H9 (cell line): Measurements from ENCODE around the gene SYCN. TPM values are rescaled to one million over a fixed set of nuclear protein-coding genes. Genes with fewer than 3 reads are reported as not detected.
A peak's percentile ranks its signal among the peaks of the same experiment; 100 is the strongest.

Source experiments
- DNase-seq: peaks from one replicate; pipeline ENCODE4 v3.0.0-alpha.2; 2017
- H2AFZ ChIP-seq: one replicate; pipeline ENCODE4 v1.6.1; 2013; ENCODE audit warnings: mild to moderate bottlenecking, low read length, control low read depth, moderate library complexity
- H2AK5ac ChIP-seq: 2 replicates; pipeline ENCODE4 v1.6.1; 2013; ENCODE audit warnings: low read length, control low read depth, mixed read lengths; ENCODE audit not compliant: insufficient read length
- H2BK120ac ChIP-seq: one replicate; pipeline ENCODE4 v1.6.1; 2013; ENCODE audit warnings: low read depth, mild to moderate bottlenecking, low read length, control low read depth, inconsistent platforms; ENCODE audit not compliant: poor library complexity, severe bottlenecking
- H2BK12ac ChIP-seq: 2 replicates; pipeline ENCODE4 v1.6.1; 2013; ENCODE audit warnings: low read length, control low read depth, mixed read lengths, low read depth; ENCODE audit not compliant: insufficient read length
- H2BK15ac ChIP-seq: 2 replicates; pipeline ENCODE4 v1.6.1; 2013; ENCODE audit warnings: low read depth, low read length, control low read depth
- H2BK20ac ChIP-seq: one replicate; pipeline ENCODE4 v1.6.1; 2013; ENCODE audit warnings: low read depth, mild to moderate bottlenecking, low read length, control low read depth, inconsistent platforms; ENCODE audit not compliant: poor library complexity, severe bottlenecking
- H2BK5ac ChIP-seq: 2 replicates; pipeline ENCODE4 v1.6.1; 2013; ENCODE audit warnings: low read length, control low read depth, mixed read lengths; ENCODE audit not compliant: insufficient read length
- H3K14ac ChIP-seq: 2 replicates; pipeline ENCODE4 v1.6.1; 2013; ENCODE audit warnings: low read length, control low read depth; ENCODE audit not compliant: insufficient read depth
- H3K18ac ChIP-seq: 2 replicates; pipeline ENCODE4 v1.6.1; 2013; ENCODE audit warnings: low read depth, mild to moderate bottlenecking, mixed read lengths, low read length, control low read depth; ENCODE audit not compliant: insufficient read length
- H3K23ac ChIP-seq: 2 replicates; pipeline ENCODE4 v1.6.1; 2013; ENCODE audit warnings: low read length, control low read depth, mixed read lengths, low read depth; ENCODE audit not compliant: insufficient read length
- H3K23me2 ChIP-seq: 2 replicates; pipeline ENCODE4 v1.6.1; 2013; ENCODE audit warnings: low read depth, mild to moderate bottlenecking, mixed read lengths, low read length, control low read depth; ENCODE audit not compliant: insufficient read length, poor library complexity, severe bottlenecking
- H3K27ac ChIP-seq: 2 replicates; pipeline ENCODE4 v1.5.1; 2013; ENCODE audit warnings: low read length, control low read depth, mixed read lengths, low read depth; ENCODE audit not compliant: insufficient read length
- H3K27me3 ChIP-seq: 2 replicates; pipeline ENCODE4 v1.6.1; 2013; ENCODE audit warnings: low read length, control low read depth, inconsistent platforms; ENCODE audit not compliant: insufficient read depth
- H3K4ac ChIP-seq: 2 replicates; pipeline ENCODE4 v1.6.1; 2013; ENCODE audit warnings: low read depth, mild to moderate bottlenecking, control low read depth, inconsistent platforms, low read length, moderate library complexity
- H3K4me1 ChIP-seq: 2 replicates; pipeline ENCODE4 v1.6.1; 2013; ENCODE audit warnings: low read length, control low read depth, inconsistent platforms; ENCODE audit not compliant: insufficient read depth
- H3K4me2 ChIP-seq: 2 replicates; pipeline ENCODE4 v1.6.1; 2013; ENCODE audit warnings: low read length, control low read depth, mixed read lengths; ENCODE audit not compliant: insufficient read length, insufficient read depth
- H3K56ac ChIP-seq: 2 replicates; pipeline ENCODE4 v1.6.1; 2013; ENCODE audit warnings: low read depth, mild to moderate bottlenecking, mixed read lengths, low read length, control low read depth; ENCODE audit not compliant: insufficient read length
- H3K79me1 ChIP-seq: 2 replicates; pipeline ENCODE4 v1.6.1; 2013; ENCODE audit warnings: low read depth, mild to moderate bottlenecking, moderate library complexity, low read length, control low read depth, inconsistent platforms; ENCODE audit not compliant: insufficient read depth, poor library complexity, severe bottlenecking
- H3K79me2 ChIP-seq: 2 replicates; pipeline ENCODE4 v1.6.1; 2013; ENCODE audit warnings: low read length, control low read depth, inconsistent platforms; ENCODE audit not compliant: insufficient read depth
- H3K9ac ChIP-seq: 2 replicates; pipeline ENCODE4 v1.6.1; 2013; ENCODE audit warnings: low read length, control low read depth, mixed read lengths; ENCODE audit not compliant: insufficient read length; ENCODE audit errors: extremely low read depth
- H3K9me3 ChIP-seq: one replicate; pipeline ENCODE4 v1.6.1; 2013; ENCODE audit warnings: low read depth, low read length, inconsistent platforms; ENCODE audit not compliant: control insufficient read depth
- H3T11ph ChIP-seq: one replicate; pipeline ENCODE4 v1.6.1; 2013; ENCODE audit warnings: mild to moderate bottlenecking, low read length, control low read depth, inconsistent platforms
- H4K20me1 ChIP-seq: one replicate; pipeline ENCODE4 v1.6.1; 2013; ENCODE audit not compliant: control insufficient read depth, insufficient read length, insufficient read depth
- H4K5ac ChIP-seq: 2 replicates; pipeline ENCODE4 v1.6.1; 2013; ENCODE audit warnings: low read depth, mild to moderate bottlenecking, mixed read lengths, low read length, control low read depth; ENCODE audit not compliant: insufficient read length
- H4K8ac ChIP-seq: replicated peaks from 2 replicates; pipeline ENCODE4 v1.6.1; 2013; ENCODE audit warnings: low read length, control low read depth, mixed read lengths, low read depth; ENCODE audit not compliant: insufficient read length
- H4K91ac ChIP-seq: 2 replicates; pipeline ENCODE4 v1.6.1; 2013; ENCODE audit warnings: low read depth, mild to moderate bottlenecking, moderate library complexity, mixed read lengths, low read length, control low read depth; ENCODE audit not compliant: insufficient read length
- H3K27ac Mint-ChIP-seq, 3 experiments: 2 replicates in 2 of 3; 3 replicates in 1 of 3; pipeline ENCODE4 v1.8.0; 2020 to 2021; ENCODE audit warnings: mixed read lengths in 3 of 3, mild to moderate bottlenecking in 1 of 3, moderate library complexity in 1 of 3
- H3K27me3 Mint-ChIP-seq: 2 replicates; pipeline ENCODE4 v1.8.0; 2021; ENCODE audit warnings: low read depth, mild to moderate bottlenecking, moderate library complexity, mixed read lengths
- H3K36me3 Mint-ChIP-seq, 3 experiments: 2 replicates in 2 of 3; 3 replicates in 1 of 3; pipeline ENCODE4 v1.8.0; 2020 to 2021; ENCODE audit warnings: low read depth in 3 of 3, mixed read lengths in 3 of 3; ENCODE audit not compliant: insufficient read depth in 1 of 3
- H3K4me1 Mint-ChIP-seq, 2 experiments: 2 replicates each; pipeline ENCODE4 v1.8.0; 2020; ENCODE audit warnings: mixed read lengths in 2 of 2
- H3K4me3 Mint-ChIP-seq, 2 experiments: 2 replicates in 1 of 2; 3 replicates in 1 of 2; pipeline ENCODE4 v1.8.0; 2020 to 2021; ENCODE audit warnings: mild to moderate bottlenecking in 2 of 2, mixed read lengths in 2 of 2, moderate library complexity in 1 of 2
- H3K9me3 Mint-ChIP-seq, 2 experiments: 2 replicates in 1 of 2; 3 replicates in 1 of 2; pipeline ENCODE4 v1.8.0; 2020; ENCODE audit warnings: mild to moderate bottlenecking in 2 of 2, mixed read lengths in 2 of 2, moderate library complexity in 1 of 2
- CTCF ChIP-seq: fragments of 200-600 bp; sonication (generic); conservative IDR thresholded peaks from 3 replicates; pipeline ENCODE4 v1.8.0; 2021; ENCODE audit warnings: antibody characterized with exemption, mild to moderate bottlenecking
- whole genome bisulfite sequencing: extraction: QIAGEN DNeasy Blood & Tissue Kit; methylation state at CpG from one replicate; pipeline ENCODE4 v1.1.7; 2013; ENCODE audit warnings: missing lambda C conversion rate, low lambda C conversion rate, mixed read lengths; ENCODE audit not compliant: insufficient read length; ENCODE audit errors: extremely low coverage; 5-methylcytosine and 5-hydroxymethylcytosine counted together
- total RNA-seq: library from RNA; stranded (reverse); gene quantifications from 2 replicates; pipeline ENCODE4 v1.2.1, GENCODE V29; 2021

Gene SYCN
- total RNA-seq, 1 experiment from 2014 or later = not detected

- Mint-ChIP-seq H3K27me3 (peaks cover 78% of the 10 kb centered on the region), H3K27ac (no peak overlapping the region), H3K36me3 (no peaks in the 10 kb centered on the region), H3K9me3 (no peaks in the 10 kb centered on the region; a peak in 1 of 5 replicates), H3K4me3 (peak overlapping the region; percentile 41 to 74; a peak in 4 of 5 replicates), H3K4me1 (peaks cover 14 to 39% of the 10 kb centered on the region in 2 experiments)
- Histone ChIP-seq H4K5ac (no peak overlapping the region), H3K4ac (no peak overlapping the region), H3K56ac (no peak overlapping the region), H4K8ac (no peak overlapping the region), H2BK15ac (no peak overlapping the region), H2AK5ac (no peak overlapping the region), H2BK120ac (no peak overlapping the region), H4K20me1 (no peaks in the 10 kb centered on the region), H3T11ph (no peak overlapping the region), H2BK12ac (no peak overlapping the region), H2BK20ac (no peak overlapping the region), H3K23ac (no peak overlapping the region), H3K27ac (no peak overlapping the region), H2AFZ (no peak overlapping the region), H3K79me2 (no peaks in the 10 kb centered on the region), H3K79me1 (no peaks in the 10 kb centered on the region), H3K18ac (no peak overlapping the region), H3K14ac (no peak overlapping the region), H3K9ac (no peak overlapping the region), H3K23me2 (peaks cover 7% of the 10 kb centered on the region), H3K4me1 (no peaks in the 10 kb centered on the region), H3K27me3 (peaks cover 7% of the 10 kb centered on the region; the same call in 1 of the 2 replicates), H4K91ac (no peak overlapping the region), H2BK5ac (no peak overlapping the region), H3K9me3 (no peaks in the 10 kb centered on the region), H3K4me2 (no peak overlapping the region)
- peak; percentile 42 for TF ChIP-seq CTCF
- WGBS = no CpG with 5 or more reads among the region's 5 CpGs
- no peak for DNase-seq
Observed at GRCh38 chr19:39197808-39198207, 6.3 kb downstream of the SYCN start.
